CD8-positive, alpha-beta memory T cell (primary cell): ENCODE results near the gene JMJD4. TPM values are rescaled to one million over a fixed set of nuclear protein-coding genes. Genes with fewer than 3 reads are reported as not detected.

Experiments used
- CTCF ChIA-PET: fragments of 350-600 bp; sonication (Branson Sonifier 250); formaldehyde crosslinking; loops from one replicate; lab custom pipeline; 2021; ENCODE audit warnings: antibody characterized with exemption; lab: Charles Lee
- POLR2A ChIA-PET: fragments of 350-600 bp; sonication (Branson Sonifier 250); formaldehyde crosslinking; loops from one replicate; lab custom pipeline; 2021; ENCODE audit warnings: antibody characterized with exemption; lab: Charles Lee
- DNase-seq, 5 donors: peaks; one replicate each; pipeline versions ENCODE4 v3.0.0 to v3.0.0-alpha.2; 2020 to 2022; ENCODE audit warnings: mixed read lengths in 1 of 5
- H3K27ac ChIP-seq: one replicate; pipeline ENCODE4 v1.7.0; 2013; ENCODE audit warnings: low read depth, mild to moderate bottlenecking, low read length, moderate library complexity
- H3K27me3 ChIP-seq: 2 replicates; pipeline ENCODE4 v1.7.0; 2013; ENCODE audit warnings: low read length, mild to moderate bottlenecking; ENCODE audit not compliant: insufficient read depth, poor library complexity, severe bottlenecking
- H3K36me3 ChIP-seq: 2 replicates; pipeline ENCODE4 v1.7.0; 2013; ENCODE audit warnings: mild to moderate bottlenecking, low read length, moderate library complexity; ENCODE audit not compliant: insufficient read depth
- H3K4me1 ChIP-seq: 2 replicates; pipeline ENCODE4 v1.7.0; 2013; ENCODE audit warnings: mild to moderate bottlenecking, low read length, moderate library complexity; ENCODE audit not compliant: insufficient read depth
- H3K4me3 ChIP-seq: 2 replicates; pipeline ENCODE4 v1.7.0; 2013; ENCODE audit warnings: mild to moderate bottlenecking, low read length
- H3K9me3 ChIP-seq: 2 replicates; pipeline ENCODE4 v1.7.0; 2013; ENCODE audit warnings: mild to moderate bottlenecking, low read length
- H3K27ac Mint-ChIP-seq, 8 donors: one replicate each; pipeline ENCODE4 v1.8.0; 2020 to 2021; ENCODE audit warnings: mixed read lengths in 8 of 8, mild to moderate bottlenecking in 6 of 8, inconsistent platforms in 3 of 8, moderate library complexity in 3 of 8
- H3K27me3 Mint-ChIP-seq, 2 donors: one replicate each; pipeline ENCODE4 v1.8.0; 2020 to 2021; ENCODE audit warnings: mixed read lengths in 2 of 2, mild to moderate bottlenecking in 1 of 2, moderate library complexity in 1 of 2
- H3K36me3 Mint-ChIP-seq, 3 donors: one replicate each; pipeline ENCODE4 v1.8.0; 2020 to 2021; ENCODE audit warnings: mixed read lengths in 3 of 3, inconsistent platforms in 1 of 3, mild to moderate bottlenecking in 1 of 3
- H3K4me1 Mint-ChIP-seq, 3 donors: one replicate each; pipeline ENCODE4 v1.8.0; 2020 to 2021; ENCODE audit warnings: mixed read lengths in 3 of 3, inconsistent platforms in 1 of 3, mild to moderate bottlenecking in 1 of 3
- H3K4me3 Mint-ChIP-seq, 7 donors: one replicate each; pipeline ENCODE4 v1.8.0; 2020 to 2021; ENCODE audit warnings: mixed read lengths in 7 of 7, mild to moderate bottlenecking in 6 of 7, moderate library complexity in 4 of 7, inconsistent platforms in 2 of 7
- H3K9me3 Mint-ChIP-seq, 5 donors: one replicate each; pipeline ENCODE4 v1.8.0; 2020 to 2022; ENCODE audit warnings: mixed read lengths in 5 of 5, mild to moderate bottlenecking in 3 of 5, moderate library complexity in 2 of 5, inconsistent platforms in 1 of 5
- polyA plus RNA-seq: library from polyadenylated mRNA; unstranded; fragments of 300-500 nt; fragmentation: Illumina TruSeq; gene quantifications from one replicate; pipeline ENCODE4 v1.2.3, GENCODE V29; 2021
- total RNA-seq, 2 experiments: library from RNA; stranded (reverse); gene quantifications; one replicate each; pipeline ENCODE4 v1.2.3, GENCODE V29; 2021

Gene JMJD4
- total and polyA plus RNA-seq, 3 experiments from 2014 or later, result 23.1 to 28.0 (median 25.8) TPM

- peaks cover 14 to 45% (median 39%) of the 10 kb centered on the region in 3 donors for H3K4me1 Mint-ChIP-seq
- H3K9me3 ChIP-seq, result no peaks in the 10 kb centered on the region
- H3K36me3 Mint-ChIP-seq, result peaks cover 0 to 75% (median 16%) of the 10 kb centered on the region in 3 donors
- H3K4me3 ChIP-seq, result no peak overlapping the region
- peak in 1 of 5 donors; percentile 23 for DNase-seq
- H3K27me3 Mint-ChIP-seq, result no peaks in the 10 kb centered on the region
- H3K4me1 ChIP-seq, result peaks cover 7% of the 10 kb centered on the region
- no peak overlapping the region for H3K4me3 Mint-ChIP-seq
- H3K27ac Mint-ChIP-seq, result no peak overlapping the region
- CTCF ChIA-PET, result no interaction called here
- no peaks in the 10 kb centered on the region for H3K27me3 ChIP-seq
- no peaks in the 10 kb centered on the region for H3K9me3 Mint-ChIP-seq
- no peak overlapping the region for H3K27ac ChIP-seq
- peaks cover 13% of the 10 kb centered on the region for H3K36me3 ChIP-seq
- POLR2A ChIA-PET, result no interaction called here
Measured at GRCh38 chr1:227756172-227756959, 21.3 kb upstream of the JMJD4 start.

- no peaks in the 10 kb centered on the region for H3K9me3 ChIP-seq
Measured at GRCh38 chr1:227754958-227755357, 19.9 kb upstream of the JMJD4 start.

GRCh38 chr1:227753999-227754711 lies 19.1 kb upstream of the JMJD4 start:
- Histone ChIP-seq H3K9me3 (no peaks in the 10 kb centered on the region), H3K4me1 (peaks cover 5% of the 10 kb centered on the region), H3K4me3 (no peak overlapping the region), H3K36me3 (peaks cover 9% of the 10 kb centered on the region), H3K27me3 (no peaks in the 10 kb centered on the region), H3K27ac (no peak overlapping the region)
- H3K36me3 Mint-ChIP-seq, result peaks cover 0 to 72% (median 17%) of the 10 kb centered on the region in 3 donors
- peak in 1 of 5 donors; percentile 20 for DNase-seq
- no peaks in the 10 kb centered on the region for H3K9me3 Mint-ChIP-seq
- peak overlapping the region in 1 of 8 donors; percentile 41 for H3K27ac Mint-ChIP-seq
- H3K27me3 Mint-ChIP-seq, result no peaks in the 10 kb centered on the region
- CTCF ChIA-PET, result no interaction called here
- peaks cover 10 to 39% (median 35%) of the 10 kb centered on the region in 3 donors for H3K4me1 Mint-ChIP-seq
- POLR2A ChIA-PET, result no interaction called here
- H3K4me3 Mint-ChIP-seq, result no peak overlapping the region

More at GRCh38 chr1:227754958-227755357, 19.9 kb upstream of the JMJD4 start:
- Histone ChIP-seq H3K27me3 (no peaks in the 10 kb centered on the region), H3K27ac (no peak overlapping the region), H3K4me3 (no peak overlapping the region), H3K36me3 (peaks cover 13% of the 10 kb centered on the region), H3K4me1 (no peaks in the 10 kb centered on the region)
- CTCF ChIA-PET, result no interaction called here
- H3K9me3 Mint-ChIP-seq, result no peaks in the 10 kb centered on the region
- no peaks in the 10 kb centered on the region for H3K27me3 Mint-ChIP-seq
- no peak overlapping the region for H3K4me3 Mint-ChIP-seq
- peak overlapping the region in 2 of 8 donors; percentile 42 to 46 for H3K27ac Mint-ChIP-seq
- peaks cover 8 to 34% (median 30%) of the 10 kb centered on the region in 3 donors for H3K4me1 Mint-ChIP-seq
- DNase-seq, result peak in 1 of 5 donors; percentile 7
- H3K36me3 Mint-ChIP-seq, result peaks cover 0 to 76% (median 14%) of the 10 kb centered on the region in 3 donors
- POLR2A ChIA-PET, result no interaction called here

DNA sequence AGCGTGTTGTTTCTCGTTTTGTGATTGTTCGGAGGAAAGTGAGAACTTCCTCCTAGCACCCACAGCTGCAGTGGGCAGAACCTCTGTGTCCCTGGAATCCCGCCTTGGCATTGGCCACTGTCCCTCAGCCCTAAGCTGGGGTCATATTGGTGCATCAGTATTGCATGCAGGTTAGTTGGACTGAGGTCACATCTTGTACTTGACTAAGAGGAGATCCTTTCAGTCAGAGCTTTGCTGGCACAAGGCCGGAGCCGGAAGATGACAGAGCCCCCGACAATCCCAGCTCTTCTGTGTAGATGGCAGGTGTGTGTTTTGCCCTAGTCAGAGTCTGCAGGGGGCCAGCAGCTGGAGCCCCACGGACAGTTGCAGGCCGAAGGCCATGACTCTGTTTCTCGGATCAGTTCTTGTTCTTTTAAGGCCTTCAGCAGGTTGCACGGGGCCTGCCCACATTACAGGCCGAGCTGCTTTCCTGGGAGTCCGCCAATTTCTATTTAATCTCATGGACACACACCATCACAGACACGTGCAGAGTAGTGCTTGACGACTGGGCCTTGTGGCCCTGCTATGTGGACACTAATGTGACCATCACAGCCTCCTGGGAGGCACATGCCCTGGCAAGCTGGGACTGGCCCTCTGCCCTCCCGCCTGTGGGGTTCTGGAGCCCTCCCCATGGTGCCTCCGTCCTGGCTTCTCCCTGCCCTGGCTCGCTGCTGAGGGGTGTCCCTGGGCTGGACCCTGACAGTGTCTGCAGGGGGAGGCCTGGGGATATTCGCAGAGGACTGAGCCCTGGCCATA lies 15.0 kb upstream of the JMJD4 start:
- Mint-ChIP-seq H3K9me3 (no peaks in the 10 kb centered on the region), H3K4me3 (no peak overlapping the region), H3K4me1 (peaks cover 22 to 48% (median 45%) of the 10 kb centered on the region in 3 donors), H3K36me3 (peaks cover 0 to 70% (median 9%) of the 10 kb centered on the region in 3 donors), H3K27ac (peak overlapping the region in 1 of 8 donors; percentile 70), H3K27me3 (no peaks in the 10 kb centered on the region)
- Histone ChIP-seq H3K36me3 (peaks cover 13% of the 10 kb centered on the region), H3K4me3 (no peak overlapping the region), H3K9me3 (no peaks in the 10 kb centered on the region), H3K4me1 (peaks cover 21% of the 10 kb centered on the region), H3K27ac (peak overlapping the region; percentile 74), H3K27me3 (no peaks in the 10 kb centered on the region)
- ChIA-PET POLR2A (no interaction called here), CTCF (no interaction called here)
- DNase-seq, result no peak

DNA sequence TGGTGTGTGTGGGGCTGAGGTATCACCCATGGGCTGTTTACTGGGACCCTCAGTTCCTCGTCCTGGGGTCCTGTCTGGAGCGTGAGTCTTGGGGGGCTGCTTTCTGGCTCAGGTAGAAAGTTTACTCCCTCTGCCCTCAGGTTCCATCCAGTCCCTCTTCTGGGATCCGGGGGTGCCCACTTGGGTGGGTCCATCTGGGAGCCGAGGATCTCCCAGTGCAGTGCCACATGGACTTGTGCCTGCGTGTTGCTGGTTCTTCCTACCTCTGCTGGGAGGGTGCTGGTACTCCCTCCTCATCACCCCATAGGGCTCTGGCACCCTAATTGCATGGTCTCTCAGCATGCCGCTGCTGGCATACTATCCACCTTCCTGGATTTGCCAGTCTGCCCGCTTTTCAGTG lies 14.1 kb upstream of the JMJD4 start:
- Histone ChIP-seq H3K4me1 (peaks cover 25% of the 10 kb centered on the region), H3K9me3 (no peaks in the 10 kb centered on the region)

GRCh38 chr1:227748496-227749182 lies 13.5 kb upstream of the JMJD4 start:
- H3K4me3 Mint-ChIP-seq, result peak overlapping the region in 1 of 7 donors; percentile 24
- CTCF ChIA-PET, result interaction anchor here (2.0 kb wide), 1 partner anchor 14 kb away, joined by 5 read pairs; no protein-coding TSS in a partner anchor

More for the DNA sequence above, 14.1 kb upstream of the JMJD4 start:
- H3K27me3 ChIP-seq, result no peaks in the 10 kb centered on the region
- CTCF ChIA-PET, result no interaction called here
- DNase-seq, result no peak
- Mint-ChIP-seq H3K27me3 (no peaks in the 10 kb centered on the region), H3K4me1 (peaks cover 21 to 51% (median 51%) of the 10 kb centered on the region in 3 donors), H3K4me3 (no peak overlapping the region), H3K27ac (peak overlapping the region in 4 of 8 donors; percentile 58 to 75 (median 66)), H3K9me3 (no peaks in the 10 kb centered on the region), H3K36me3 (peaks cover 0 to 65% (median 5%) of the 10 kb centered on the region in 3 donors)
- H3K36me3 ChIP-seq, result peaks cover 13% of the 10 kb centered on the region
- peak overlapping the region; percentile 74 for H3K27ac ChIP-seq
- no peak overlapping the region for H3K4me3 ChIP-seq
- POLR2A ChIA-PET, result no interaction called here

DNA sequence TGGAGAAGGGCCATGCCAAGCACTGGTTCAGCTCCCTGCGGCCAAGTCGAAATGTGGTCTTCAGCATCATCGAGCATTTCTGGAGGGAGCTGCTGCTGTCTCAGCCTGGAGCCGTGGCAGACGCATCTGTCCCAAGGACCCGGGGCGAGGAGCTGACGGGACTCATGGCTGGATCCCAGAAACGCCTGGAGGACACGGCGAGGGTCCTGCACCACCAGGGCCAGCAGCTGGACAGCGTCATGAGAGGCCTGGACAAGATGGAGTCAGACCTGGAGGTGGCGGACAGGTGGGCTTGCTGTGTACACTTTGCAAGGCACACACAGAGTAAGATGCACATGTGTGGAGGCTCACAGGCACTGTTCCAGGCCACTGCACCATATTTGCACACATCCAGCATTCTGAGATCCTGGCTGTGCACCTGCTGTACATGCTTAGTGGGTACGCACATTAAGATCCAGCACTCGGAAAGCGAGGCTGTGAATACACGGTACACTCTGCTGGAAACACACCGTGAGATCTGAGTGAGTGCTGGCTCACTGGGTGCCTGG lies 12.9 kb upstream of the JMJD4 start:
- peaks cover 24 to 57% (median 55%) of the 10 kb centered on the region in 3 donors for H3K4me1 Mint-ChIP-seq
- H3K4me1 ChIP-seq, result peaks cover 25% of the 10 kb centered on the region
- peak overlapping the region; percentile 74 for H3K27ac ChIP-seq
- POLR2A ChIA-PET, result no interaction called here
- CTCF ChIA-PET, result interaction anchor here (2.0 kb wide), 1 partner anchor 15 kb away, joined by 5 read pairs; no protein-coding TSS in a partner anchor
- no peak overlapping the region for H3K4me3 ChIP-seq
- no peaks in the 10 kb centered on the region for H3K27me3 ChIP-seq
- peaks cover 13% of the 10 kb centered on the region for H3K36me3 ChIP-seq
- H3K36me3 Mint-ChIP-seq, result peaks cover 0 to 61% (median 5%) of the 10 kb centered on the region in 3 donors
- no peaks in the 10 kb centered on the region for H3K9me3 ChIP-seq
- H3K9me3 Mint-ChIP-seq, result no peaks in the 10 kb centered on the region
- peak overlapping the region in 1 of 7 donors; percentile 24 for H3K4me3 Mint-ChIP-seq
- DNase-seq, result no peak
- peak overlapping the region in 3 of 8 donors; percentile 30 to 63 (median 58) for H3K27ac Mint-ChIP-seq
- no peaks in the 10 kb centered on the region for H3K27me3 Mint-ChIP-seq

More at GRCh38 chr1:227748496-227749182, 13.5 kb upstream of the JMJD4 start:
- peaks cover 13% of the 10 kb centered on the region for H3K36me3 ChIP-seq
- H3K27me3 ChIP-seq, result no peaks in the 10 kb centered on the region
- no peaks in the 10 kb centered on the region for H3K9me3 ChIP-seq
- POLR2A ChIA-PET, result no interaction called here
- peaks cover 25% of the 10 kb centered on the region for H3K4me1 ChIP-seq
- peaks cover 0 to 66% (median 5%) of the 10 kb centered on the region in 3 donors for H3K36me3 Mint-ChIP-seq
- no peaks in the 10 kb centered on the region for H3K27me3 Mint-ChIP-seq
- H3K27ac ChIP-seq, result peak overlapping the region; percentile 74
- no peak overlapping the region for H3K4me3 ChIP-seq
- DNase-seq, result no peak
- H3K4me1 Mint-ChIP-seq, result peaks cover 24 to 57% (median 55%) of the 10 kb centered on the region in 3 donors
- H3K27ac Mint-ChIP-seq, result peak overlapping the region in 7 of 8 donors; percentile 4 to 90 (median 58)
- no peaks in the 10 kb centered on the region for H3K9me3 Mint-ChIP-seq
